Occipital lobe (tissue), 2 donors: Measurements from ENCODE around the gene SBF2. TPM values are rescaled to one million over a fixed set of nuclear protein-coding genes. Genes with fewer than 3 reads are reported as not detected.
"Not testable (repeated sequence)": the region's sequence is repeated elsewhere in the genome, so short reads cannot be mapped to it uniquely, and the experiment has no call there.

ENCODE experiments used
- DNase-seq: peaks from one replicate; lab custom pipeline; 2025; lab: John Stamatoyannopoulos, UW
- total RNA-seq: library from RNA; depleted of rRNA; stranded (reverse); fragments of >200 nt; gene quantifications from one replicate; pipeline ENCODE4 v1.2.3, GENCODE V29; 2014

The SBF2 gene
- total RNA-seq, 1 donor from 2014 or later: 132 TPM

DNA sequence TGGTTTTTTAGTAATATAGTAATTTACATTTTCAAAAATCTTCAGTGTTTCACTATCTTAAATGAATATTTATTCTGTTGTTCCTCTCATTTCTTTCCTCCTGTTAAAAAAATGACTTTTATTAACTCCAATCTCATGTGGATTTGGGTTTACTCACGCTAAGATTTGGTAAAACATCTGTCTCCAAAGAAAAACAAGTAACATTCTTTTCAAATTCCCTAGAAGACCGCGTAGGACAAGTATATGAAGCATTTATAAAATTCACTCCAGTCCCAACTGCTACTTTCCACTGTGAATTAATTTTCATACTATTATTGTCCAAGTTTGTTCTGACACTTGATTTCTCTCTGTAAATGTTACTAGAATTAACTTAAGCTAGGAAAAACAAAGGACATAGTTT lies 26.2 kb downstream of the SBF2 start:
- DNase-seq: no peak

DNA sequence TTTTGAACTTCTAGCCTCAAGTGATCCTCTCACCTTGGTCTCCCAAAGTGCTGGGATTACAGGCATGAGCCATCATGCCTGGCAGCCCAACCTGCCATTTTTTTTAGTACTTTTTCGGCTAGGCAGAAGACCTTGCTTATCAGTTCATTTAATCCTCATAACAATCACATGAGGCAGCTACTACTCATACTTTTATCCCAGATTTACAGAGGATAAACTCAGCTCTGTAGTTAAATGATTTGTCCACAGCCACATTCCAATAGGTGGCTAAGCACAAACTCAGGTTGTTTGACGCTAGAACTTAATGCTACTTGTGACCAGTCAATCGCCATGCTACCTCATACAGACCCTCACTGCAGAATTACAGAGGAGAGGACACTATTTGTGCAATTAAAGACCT lies 28.1 kb downstream of the SBF2 start:
- DNase-seq: no peak

DNA sequence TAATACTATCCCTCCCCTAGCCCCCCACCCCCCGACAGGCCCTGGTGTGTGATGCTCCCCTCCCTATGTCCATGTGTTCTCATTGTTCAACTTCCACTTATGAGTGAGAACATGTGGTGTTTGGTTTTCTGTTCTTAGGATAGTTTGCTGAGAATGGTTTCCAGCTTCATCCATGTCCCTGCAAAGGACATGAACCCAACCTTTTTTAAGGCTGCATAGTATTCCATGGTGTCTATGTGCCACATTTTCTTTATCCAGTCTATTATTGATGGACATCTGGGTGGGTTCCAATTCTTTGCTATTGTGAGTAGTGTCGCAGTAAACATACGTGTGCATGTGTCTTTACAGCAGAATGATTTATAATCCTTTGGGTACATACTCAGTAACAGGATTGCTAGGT lies 29.3 kb downstream of the SBF2 start:
- DNase-seq: not testable (repeated sequence)

DNA sequence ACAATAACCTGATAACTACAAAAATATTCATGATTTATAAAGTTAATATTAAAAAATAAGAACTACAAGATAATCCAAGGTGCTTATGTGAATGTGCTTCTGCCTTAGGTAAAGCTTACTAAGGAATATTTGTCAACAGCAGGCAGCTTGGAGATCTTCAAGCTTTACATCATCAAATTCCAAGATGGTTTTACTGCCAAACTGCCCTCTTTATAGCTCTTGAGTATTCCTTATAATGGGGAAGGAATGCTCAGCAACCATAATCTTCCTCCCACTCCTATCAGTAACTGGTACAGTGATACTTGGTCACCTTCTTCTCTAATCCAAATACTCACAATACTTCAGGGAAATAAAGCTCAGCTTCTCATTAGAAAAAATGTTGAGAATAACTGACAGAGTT lies 30.1 kb downstream of the SBF2 start:
- no peak for DNase-seq

DNA sequence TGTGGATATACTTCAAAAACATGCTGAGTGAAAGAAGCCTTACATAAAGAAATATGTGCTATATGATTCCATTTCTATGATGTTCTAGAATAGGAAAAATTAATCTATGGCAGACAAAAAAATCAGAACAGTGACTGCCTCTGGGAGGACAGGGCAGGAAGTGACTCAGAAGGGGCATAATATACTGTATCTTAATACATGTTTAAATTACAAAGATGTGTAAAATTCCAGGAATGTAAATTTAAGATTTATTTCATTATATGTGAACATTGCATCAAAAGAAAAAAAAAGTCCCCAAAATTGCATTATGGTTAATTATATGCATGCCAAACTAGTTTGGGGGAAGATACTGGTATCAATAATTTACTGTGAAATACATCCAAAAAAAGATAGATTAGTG lies 32.2 kb downstream of the SBF2 start:
- DNase-seq: no peak

DNA sequence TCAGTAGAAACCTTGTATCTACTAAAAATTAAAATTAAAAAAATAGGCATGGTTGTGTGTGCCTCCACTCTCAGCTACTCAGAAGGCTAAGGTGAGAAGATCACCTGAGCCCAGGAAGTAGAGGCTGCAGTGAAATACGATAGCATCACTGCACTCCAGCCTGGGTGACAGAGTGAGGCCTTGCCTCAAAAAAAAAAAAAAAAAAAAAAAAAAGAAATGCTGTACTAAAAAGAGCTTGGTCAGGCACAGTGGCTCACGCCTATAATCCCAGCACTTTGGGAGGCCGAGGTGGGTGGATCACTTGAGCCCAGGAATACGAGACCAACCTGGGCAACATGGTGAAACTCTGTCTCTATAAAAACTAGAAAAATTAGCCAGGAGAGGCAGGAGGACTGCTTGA lies 36.5 kb downstream of the SBF2 start:
- DNase-seq: no peak

DNA sequence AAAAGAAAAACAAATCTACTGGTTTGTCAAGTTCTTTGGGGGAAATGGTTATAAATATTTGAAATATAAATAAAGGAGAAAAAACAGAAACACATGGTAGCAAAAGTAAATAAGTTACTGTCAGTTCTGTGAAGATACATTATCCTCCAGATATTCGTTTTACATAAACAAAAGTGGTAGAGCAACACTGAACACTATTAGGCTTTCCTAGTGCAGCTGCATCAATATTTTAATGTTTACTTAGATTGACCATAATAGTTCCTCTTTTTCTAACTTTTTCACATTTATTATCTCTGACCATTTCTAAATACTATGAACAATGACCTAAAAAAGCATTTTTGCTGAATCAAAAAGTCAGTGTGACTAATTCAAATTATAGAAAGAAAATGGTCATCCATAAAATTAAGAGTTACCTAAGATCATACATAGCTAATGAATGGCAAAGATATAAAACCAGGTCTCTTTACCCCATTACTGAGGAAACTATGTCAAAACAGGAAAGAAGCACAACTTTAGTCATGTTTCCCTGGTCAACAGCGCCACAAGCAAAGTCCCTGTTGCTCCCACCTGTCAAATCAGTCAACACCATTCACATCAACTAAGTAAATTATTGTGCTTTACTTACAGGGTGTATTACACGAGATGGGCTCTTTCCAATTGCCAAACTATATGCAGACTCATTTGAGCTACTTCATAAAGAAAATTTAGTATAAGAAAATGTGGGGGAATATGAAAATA lies 38.5 kb downstream of the SBF2 start:
- no peak for DNase-seq

DNA sequence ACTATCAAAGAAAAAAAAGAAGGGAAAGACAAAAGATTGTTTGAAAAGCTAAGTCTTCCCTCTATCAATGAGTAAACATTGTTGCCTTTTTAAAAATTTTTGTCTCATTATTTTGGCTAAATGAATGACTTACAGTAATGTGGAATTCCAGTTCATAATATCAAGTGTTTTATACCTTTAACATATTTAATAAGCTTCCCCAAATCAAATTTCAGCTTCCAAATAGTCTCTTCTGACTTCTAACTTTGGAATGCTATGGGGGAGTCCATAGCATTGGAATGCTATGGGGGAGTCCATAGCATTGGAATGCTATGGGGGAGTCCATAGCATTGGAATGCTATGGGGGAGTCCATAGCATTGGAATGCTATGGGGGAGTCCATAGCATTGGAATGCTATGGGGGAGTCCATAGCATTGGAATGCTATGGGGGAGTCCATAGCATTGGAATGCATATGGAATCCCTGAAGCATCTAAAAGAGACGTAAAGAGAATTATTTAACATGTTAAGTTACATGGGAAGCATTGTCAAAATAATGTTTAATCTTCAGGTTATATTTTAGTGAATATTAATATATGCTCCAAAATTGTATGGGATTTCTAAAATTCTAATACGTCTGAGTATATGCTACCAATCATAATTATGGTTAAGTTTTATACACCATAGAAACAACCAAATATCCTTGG lies 44.4 kb downstream of the SBF2 start:
- DNase-seq: not testable (repeated sequence)

DNA sequence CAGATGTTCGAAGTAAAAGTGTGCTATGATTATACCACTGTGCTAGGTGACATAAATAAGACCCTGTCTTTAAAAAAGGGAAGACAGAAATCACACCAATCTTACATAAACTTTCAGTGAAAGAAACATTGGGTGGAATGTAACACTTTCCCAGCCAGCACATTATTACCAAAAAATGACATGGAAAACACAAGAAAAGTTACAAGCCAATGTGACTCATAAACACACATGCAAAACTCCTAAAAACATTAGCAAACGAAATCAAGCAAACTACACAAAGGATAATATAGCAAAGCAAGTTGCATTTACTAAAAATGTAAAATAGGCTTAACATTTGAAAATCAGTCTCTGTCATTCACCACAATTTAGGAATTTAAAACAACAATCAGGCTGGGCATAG lies 47.0 kb downstream of the SBF2 start:
- no peak for DNase-seq

DNA sequence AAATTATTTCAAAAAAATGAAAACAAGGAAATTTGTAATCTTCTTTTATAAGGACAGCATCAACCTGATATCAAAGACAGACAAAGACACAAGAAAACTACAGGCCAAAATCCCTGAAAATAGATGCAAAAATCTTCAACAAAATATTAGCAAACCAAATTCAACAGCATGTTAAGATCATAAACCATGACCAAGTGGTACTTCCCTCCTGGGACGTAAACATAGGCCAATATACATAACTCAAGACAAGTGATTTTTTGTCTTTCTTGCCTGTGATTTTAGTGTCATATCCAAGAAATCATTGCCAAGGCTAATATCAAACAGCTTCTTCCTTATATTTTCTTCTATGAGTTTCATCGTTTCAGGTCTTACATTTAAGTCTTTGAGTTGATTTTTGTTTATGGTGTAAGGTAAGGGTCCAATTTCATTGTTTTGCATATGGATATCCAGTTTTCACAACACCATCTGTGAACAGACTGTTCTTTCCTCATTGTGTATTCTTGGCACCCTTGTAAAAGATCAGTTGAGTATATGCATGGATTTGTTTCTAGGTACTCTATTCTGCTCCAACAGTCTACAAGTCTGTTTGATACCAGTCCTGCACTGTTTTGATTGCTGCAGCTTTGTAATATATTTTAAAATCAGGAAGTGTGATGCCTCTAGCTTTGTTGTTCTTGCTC lies 50.0 kb downstream of the SBF2 start:
- DNase-seq: no peak

DNA sequence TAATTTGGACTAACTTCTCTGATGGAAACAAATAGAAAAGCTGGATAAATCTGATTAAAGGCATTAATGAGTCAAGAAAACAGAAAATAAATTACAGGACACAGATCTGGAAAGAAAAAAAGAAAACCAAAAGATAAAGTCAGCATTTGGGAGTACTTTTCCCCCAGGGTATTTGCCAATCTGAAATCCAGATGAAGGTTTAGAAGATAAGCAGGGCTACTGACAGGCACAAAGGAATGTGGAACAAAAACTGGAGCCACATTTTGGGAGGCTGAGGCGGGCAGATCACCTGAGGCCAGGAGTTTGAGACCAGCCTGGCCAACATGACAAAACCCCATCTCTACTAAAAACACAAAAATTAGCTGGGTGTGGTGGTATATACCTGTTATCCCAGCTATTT lies 57.2 kb downstream of the SBF2 start:
- no peak for DNase-seq

DNA sequence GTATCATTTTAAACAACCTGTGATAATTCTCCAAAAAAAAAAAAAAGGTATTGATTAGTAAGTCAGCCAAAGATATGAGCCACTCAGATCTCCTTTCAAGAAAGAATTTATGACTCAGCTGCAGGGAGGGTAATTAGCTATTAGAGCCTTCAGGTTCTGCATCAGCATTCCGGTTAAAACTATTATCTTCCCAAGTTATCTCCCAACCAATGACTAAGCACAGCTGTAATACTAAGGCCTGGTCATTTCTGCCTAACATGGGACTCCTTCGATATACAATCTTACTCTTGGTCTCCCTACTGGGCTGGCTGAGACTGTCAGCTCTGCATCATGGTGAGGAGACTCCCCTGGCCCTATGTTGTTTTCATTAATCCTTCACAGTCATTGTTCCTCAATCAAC lies 60.4 kb downstream of the SBF2 start:
- no peak for DNase-seq

DNA sequence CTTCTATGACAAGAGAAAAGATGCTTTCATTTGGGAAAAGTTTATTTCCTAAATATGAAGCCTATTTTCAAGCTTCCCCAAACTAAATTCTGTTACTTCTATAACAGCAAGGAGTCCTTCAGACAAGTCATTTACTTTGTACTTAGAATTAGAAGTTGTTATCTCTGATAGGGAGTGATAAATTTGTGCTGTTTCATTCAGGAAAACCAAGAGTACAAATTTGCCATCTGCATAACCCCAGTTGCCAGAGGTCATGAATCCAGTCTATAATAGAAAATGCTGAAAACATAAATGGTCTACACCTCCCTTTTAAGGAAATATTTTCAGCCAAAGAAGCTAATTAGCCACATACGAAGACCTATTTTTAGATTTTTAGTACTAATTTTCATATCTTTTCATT lies 61.3 kb downstream of the SBF2 start:
- no peak for DNase-seq

DNA sequence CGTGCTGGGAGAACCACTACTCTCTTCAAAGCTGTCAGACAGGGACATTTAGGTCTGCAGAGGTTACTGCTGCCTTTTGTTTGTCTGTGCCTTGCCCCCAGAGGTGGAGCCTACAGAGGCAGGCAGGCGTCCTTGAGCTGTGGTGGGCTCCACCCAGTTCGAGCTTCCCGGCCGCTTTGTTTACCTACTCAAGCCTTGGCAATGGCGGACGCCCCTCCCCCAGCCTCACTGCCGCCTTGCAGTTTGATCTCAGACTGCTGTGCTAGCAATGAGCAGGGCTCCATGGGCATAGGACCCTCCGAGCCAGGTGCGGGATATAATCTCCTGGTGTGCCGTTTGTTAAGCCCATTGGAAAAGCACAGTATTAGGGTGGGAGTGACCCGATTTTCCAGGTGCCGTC lies 62.2 kb downstream of the SBF2 start:
- not testable (repeated sequence) for DNase-seq

DNA sequence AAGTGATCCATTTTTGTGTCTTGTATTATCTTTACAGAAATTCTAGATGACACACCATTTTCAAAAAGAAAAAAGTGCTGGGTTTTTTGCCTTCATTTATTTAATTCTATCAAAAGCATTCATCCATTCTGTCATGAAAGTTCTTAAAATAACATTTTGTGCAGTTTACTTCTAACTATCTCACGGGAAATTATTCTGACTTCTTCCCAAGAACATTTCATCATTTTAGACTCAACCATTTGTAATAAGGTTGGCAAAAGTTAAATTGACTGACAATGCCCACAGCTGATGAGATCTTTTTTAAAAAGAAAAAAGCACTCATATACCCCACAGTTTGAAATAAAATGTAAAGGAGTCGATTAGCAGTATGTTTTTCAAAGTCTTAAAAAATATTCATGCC lies 68.5 kb downstream of the SBF2 start:
- no peak for DNase-seq

DNA sequence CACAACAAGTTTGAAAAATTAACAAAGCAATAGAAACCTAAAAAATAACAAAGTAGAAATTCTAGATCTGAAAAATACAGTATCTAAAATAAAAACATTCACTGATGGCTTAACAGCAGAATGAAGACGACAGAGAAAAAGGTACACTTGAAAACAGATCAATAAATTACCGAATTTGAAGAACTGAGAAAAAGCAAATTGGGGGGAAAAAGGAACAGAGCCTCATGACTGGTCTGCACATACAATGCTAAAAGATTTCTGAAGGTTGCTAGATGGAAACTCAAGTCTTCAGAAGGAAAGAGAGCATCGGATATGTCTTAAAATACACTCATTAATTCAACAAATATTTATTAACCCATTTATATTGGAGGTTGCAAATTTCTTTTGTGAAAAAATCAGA lies 71.6 kb downstream of the SBF2 start:
- no peak for DNase-seq

DNA sequence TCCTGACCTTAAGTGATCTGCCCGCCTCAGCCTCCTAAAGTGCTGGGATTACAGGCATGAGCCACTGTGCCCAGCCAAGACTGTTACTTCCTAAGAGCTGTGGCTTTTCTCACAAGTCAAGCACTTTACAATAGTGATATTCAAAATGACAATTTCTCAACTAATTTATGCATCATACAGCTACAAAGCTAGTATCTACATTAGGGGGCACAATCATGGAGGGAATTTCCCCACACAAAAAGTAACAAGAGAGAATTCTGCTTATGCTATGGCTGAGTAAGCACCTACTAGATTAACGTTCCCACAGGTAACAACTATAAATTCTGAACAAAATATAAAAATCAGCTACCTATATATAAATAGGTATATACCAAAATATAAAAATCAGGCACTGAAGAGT lies 72.7 kb downstream of the SBF2 start:
- no peak for DNase-seq

DNA sequence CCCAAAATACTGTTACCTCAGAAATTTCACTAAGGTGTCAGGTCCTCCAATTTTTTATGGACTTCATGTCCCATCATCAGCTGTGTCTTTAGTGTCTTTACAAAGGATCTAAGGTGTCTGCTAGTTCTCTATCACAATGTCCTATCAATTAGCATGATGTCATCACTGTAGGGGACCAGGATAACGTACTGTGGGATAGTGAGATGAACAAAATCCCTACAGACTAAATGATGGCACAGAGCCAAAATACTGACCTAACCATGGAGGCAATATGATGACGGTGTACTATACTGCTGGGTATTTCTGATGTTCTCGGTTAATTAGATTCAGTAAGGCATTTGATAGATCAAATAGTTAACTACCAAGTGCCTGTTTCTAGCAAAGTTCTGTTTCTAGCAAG lies 82.5 kb downstream of the SBF2 start:
- no peak for DNase-seq

DNA sequence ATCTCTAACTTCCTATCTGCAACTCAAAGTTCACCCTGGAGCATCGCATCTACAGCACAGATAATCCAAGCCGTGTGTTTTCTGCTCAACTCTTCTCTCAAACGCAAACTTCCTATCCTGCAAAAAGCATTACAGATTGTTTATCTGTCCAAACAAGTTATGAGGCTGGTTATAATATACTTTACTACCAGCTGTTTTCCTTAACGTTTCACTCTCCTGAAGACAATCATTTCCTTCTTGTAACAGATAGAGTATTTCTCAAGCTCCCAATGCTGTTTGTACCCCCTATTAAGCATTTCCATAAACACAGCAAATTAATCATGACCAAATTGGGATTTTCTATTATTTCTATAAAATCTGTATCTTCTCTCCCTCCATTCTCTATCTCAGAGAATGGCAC lies 84.7 kb downstream of the SBF2 start:
- no peak for DNase-seq

DNA sequence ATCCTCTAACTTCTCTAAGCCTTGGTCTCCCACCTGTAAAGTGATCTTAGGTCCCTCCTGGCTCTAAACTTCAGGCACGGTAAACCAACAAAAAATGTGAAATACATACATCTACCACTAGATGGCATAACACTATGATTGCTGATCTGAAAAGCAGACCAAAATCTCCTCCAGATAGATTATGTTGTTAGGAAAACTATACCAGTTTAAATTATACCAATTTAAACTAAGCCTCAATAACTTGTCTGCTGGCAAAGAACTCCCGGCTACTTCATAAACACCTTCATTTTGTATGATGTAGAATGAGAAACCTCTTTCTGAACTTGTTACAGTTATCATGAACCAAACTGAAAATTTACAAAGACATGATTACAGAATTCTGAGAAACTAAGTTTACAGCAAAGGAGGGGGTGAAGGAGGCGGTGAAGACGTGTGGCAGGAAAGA lies 85.9 kb downstream of the SBF2 start:
- DNase-seq: no peak

DNA sequence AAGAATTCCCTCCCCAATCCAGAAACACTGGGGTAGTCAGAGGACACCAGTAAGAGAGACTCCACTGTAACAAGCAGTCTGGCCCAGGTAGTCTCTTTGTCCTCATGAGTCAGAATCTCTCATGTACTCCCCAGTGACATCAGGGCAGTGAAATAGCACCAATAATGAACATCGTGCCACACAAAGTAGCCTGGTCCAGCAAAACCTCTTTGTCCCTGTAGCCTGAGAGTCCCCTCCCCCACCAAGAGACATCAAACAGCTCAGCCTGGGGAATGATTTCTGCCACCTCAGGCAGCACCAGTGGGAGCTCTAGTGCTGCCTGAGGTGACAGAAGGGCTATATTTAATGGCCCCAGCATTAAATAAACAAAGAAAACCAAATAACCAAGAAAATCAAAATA lies 88.1 kb downstream of the SBF2 start:
- no peak for DNase-seq

DNA sequence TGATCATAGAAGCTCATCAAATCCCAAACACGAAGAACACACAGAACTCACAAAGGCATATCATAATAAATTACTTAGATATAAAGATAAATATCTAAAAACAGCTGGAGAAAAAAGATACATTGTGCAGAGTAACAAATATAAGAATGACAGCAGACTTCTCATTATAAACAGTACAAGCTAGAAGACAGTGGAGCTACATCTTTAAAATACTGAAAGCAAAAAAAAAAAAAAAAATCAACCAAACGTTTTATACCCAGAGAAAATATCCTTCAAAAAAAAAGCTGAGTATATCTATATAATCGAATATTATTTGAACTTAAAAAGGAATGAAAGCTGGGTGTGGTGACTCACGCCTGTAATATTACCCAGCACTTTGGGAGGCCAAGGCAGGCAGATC lies 90.0 kb downstream of the SBF2 start:
- DNase-seq: no peak

DNA sequence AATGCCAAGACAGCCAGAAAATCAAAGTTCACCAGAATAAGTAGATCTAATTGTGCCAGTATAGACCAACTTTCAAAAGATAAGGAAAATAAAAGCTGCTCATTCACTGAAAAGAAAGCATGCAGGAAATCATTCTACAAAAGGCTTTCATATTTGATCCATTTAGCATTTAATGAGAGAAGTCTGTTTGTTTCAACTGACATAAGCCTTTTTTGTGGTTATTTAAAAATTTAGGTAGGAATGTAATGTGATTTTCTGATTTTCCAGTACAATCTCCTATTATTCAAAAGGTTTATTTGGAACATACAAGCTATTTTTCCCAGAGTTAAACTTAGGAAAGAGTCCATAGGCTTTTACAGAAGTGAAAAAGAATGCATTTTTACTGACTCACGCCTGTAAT lies 92.7 kb downstream of the SBF2 start:
- DNase-seq: no peak
